ENCODE data around the gene CLCNKB.
"Not testable (repeated sequence)": the region's sequence is repeated elsewhere in the genome, so short reads cannot be mapped to it uniquely, and the experiment has no call there.

The CLCNKB gene

GRCh38 chr1:16058394-16059120, 15.0 kb downstream of the CLCNKB start:
- DNase-seq (ENCODE audit: low read depth, low spot score): not testable (repeated sequence)

- no peak for DNase-seq (ENCODE audit: low read depth, low spot score)
Observed at GRCh38 chr1:16061266-16061665, 17.7 kb downstream of the CLCNKB start.

DNA sequence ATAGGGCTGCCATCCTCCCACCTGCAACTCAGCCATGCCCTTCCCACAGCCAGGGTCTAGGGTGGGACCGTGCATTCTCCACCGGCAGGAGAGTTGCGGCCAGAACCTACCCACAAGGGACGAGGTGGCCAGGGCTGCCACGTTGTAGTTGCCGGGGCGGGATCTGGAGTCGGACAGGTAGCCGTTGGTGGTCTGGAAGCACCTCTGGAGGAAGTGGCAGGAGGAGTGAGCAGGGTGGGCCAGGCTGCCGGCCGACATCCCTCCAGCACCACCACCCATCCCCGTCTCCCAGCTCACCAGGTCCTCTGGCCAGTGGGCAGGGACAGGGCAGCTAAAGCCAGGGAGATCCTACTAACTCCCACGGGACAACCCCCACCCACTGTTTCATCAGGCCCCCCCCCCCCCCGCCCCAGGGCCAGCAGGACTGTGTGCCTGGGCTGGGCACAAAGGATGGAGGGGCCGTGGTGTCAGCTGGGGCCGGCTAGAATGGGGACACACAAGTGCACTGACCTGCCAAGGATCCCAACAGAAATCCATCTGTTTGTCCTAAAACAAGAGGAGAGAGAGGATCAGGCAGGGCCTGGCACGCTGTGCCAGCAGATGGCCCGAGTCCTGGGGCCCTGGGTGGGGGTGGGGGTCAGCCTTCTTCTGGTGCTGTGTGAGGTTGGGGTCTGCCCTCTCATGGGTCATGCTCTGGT, 18.6 kb downstream of the CLCNKB start:
- DNase-seq (ENCODE audit: low read depth, low spot score): not testable (repeated sequence)

DNA sequence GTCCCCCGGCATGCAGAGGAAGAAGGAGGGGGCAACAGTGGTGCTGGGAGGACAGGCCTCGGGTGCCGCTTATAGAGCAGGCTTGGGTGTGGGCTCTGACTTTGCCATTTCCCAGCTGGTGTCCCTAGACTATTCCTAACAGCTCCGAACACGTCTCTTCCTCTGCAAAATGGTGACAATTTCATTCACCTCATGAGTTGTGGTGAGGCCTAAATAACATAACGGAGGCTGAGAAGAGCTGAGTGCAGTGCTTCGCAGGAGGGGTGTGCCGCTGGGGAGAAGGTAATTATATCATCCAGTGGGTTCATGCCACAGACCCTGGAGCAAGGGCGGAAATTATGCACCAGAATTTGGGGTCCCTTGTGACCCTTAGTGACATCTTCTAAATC, 19.1 kb downstream of the CLCNKB start:
- not testable (repeated sequence) for DNase-seq (ENCODE audit: low read depth, low spot score)

GRCh38 chr1:16063226-16063829, 19.7 kb downstream of the CLCNKB start:
- no peak for DNase-seq (ENCODE audit: low read depth, low spot score)

GRCh38 chr1:16063921-16064320, 20.3 kb downstream of the CLCNKB start:
- no peak for DNase-seq (ENCODE audit: low read depth, low spot score)

- DNase-seq (ENCODE audit: low read depth, low spot score): no peak
Observed at GRCh38 chr1:16064536-16065268, 21.1 kb downstream of the CLCNKB start.

DNA sequence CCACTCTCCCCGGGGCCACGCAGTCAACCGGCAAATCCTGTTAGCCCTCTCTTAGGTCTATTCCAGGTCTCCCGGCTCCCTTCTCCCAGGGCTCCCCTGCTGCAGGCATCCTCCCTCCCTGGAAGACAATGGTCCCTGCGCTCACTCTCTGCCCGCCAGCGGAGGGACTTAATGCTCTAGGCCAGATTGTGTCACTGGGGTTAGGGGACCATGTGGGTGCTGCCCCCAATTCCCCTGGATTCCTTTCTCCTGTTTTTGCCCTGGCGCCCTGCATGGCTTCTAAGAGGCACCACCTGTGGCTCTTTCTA, 21.6 kb downstream of the CLCNKB start:
- no peak for DNase-seq (ENCODE audit: low read depth, low spot score)

GRCh38 chr1:16066245-16066644, 22.7 kb downstream of the CLCNKB start:
- DNase-seq (ENCODE audit: low read depth, low spot score): no peak

DNA sequence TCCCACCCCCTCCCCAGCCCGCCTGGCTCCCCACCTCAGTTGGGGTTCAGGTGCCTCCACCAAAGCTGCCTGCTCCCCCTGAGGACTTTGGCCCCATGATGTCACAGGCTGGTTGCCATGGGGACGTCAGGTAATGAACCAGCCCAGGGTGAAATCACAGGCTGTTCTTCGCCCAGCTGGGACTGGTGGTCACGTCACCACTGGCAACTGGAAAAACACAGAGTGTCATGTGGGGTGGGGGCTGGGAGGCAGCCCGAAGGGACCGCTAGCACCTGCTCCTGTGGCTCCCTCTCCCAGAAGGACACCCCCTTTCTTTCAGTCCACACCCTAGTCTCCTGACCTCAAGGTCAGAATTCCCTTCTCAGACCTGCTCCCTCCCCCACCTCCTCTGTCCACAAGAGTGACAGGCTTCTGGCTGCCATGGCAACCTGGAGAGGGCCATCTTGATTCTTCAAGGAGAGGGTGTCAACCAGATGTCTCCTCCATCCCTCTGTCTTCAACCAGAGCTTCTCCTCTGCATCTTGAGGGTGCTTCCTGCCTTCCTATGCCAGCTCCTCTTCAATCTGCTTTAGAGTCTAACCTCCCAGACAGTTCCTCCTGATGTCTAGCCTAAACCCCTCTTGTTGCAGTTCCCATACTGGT, 23.7 kb downstream of the CLCNKB start:
- no peak for DNase-seq (ENCODE audit: low read depth, low spot score)

DNA sequence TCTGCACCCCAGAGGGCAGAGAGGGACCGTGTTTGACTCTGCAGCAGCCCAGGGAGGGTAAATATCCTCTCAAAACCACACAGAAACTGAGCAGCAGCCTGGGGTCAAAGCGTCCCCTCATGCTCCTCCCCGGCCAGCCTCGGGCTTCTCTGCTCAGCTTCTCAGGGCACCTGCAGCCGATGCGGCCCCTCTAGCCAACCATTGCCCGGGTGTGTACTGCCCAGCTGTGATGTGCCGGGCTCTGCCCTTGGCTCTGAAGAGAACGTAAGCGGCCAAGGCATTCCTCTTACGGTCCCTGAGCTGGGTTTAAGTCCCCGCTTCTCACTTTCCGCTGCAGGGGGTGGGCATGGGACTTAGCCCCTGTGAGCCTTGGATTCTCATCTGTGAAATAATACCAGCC, 24.4 kb downstream of the CLCNKB start:
- DNase-seq (ENCODE audit: low read depth, low spot score): no peak

DNA sequence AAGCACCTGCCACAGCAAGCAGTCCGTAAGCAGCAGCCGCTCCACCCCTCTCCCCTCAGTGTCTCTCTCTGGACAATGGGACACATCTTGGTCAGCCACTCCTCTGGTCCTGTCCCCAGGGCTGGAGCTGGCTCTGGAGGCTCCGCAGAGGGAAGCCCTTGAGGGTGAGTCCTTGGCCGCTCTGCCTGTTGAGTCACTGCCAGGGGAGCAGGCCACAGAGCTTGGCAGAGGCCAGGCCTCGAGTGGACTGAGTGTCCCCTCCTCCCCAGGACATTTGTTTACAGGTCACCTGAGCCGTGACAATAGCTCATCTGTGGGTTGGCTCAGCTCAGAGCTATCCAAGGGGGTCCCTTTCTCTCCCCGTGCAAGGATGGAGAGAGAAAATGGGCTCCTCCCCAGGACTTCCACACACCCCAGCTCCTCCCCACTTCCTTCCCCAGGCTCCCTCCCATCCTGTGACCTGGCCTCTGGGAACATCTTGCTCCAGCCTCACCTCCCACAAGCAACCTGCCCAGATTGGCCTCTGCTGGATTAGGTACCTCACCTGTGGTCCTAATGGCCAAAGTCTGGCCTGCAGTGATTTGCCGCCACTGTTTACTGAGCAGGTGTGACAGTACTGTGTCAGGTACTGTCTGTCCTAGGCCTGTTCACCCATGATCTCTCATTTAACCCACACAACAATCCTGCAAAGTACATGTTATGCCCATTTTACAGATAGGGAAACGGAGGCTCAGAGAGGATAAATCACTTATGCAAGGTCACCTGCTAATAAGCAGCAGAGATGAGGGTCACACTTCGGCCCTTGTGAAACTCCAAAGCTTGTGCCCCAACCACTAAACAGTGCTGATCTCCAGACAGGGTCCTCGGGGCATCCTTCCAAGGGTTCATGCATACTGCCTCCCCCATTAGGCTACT, 25.0 kb downstream of the CLCNKB start:
- no peak for DNase-seq (ENCODE audit: low read depth, low spot score)

DNA sequence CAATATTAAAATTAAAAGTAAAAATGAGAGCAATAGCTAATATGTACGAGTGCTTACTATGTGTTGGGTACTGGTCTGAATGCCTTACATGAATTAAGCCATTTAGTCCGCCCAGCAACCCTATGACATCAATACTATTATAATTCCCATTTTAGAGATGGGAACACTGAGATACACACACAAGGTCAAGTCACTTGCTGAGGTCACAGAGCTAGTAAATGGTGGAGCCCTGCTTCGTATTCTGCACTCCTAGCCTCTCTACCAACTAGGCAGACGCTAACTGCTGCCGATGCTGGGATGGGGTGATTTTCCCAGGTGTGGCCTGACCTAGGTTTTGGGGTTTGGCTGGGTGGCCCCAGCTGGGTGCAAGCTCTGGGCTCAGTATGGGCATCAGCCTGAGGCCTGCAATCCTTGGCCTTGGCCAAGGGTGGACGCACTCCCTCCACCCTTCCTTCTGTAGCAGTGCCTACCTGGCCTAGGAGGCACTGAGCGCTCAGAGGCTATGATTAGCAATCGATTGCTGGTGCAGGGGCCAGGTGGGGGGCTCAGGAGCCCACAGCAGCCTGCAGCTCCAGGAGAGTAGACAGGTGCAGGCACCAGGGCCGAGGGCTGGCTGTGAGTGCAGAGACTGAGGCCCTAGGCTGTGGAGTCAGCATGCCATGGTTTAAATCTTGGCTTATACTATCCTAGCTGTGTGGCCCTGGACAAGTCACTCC, 27.2 kb downstream of the CLCNKB start:
- DNase-seq (ENCODE audit: low read depth, low spot score): no peak

DNA sequence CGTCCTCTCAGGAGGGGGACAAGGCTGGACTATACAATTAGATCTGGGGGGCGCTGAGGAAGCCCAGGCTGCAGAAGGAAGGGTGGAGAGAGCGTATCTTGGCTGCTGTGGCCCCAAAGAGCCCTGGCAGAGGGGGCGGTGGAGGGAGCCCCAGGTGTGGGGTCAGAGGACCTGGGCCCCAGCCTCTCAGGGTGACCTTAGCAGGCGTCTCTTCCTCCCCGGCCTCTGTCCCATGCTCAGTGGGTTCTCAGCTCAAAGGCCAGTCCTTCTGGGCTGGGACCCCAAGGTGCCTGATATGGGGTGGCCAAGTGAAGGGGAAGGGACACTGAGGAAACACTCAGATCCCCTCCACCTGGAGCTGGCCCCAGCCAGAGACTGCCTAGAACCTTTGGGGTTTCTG, 28.0 kb downstream of the CLCNKB start:
- no peak for DNase-seq (ENCODE audit: low read depth, low spot score)

GRCh38 chr1:16072095-16072494, 28.5 kb downstream of the CLCNKB start:
- DNase-seq (ENCODE audit: low read depth, low spot score): no peak

DNA sequence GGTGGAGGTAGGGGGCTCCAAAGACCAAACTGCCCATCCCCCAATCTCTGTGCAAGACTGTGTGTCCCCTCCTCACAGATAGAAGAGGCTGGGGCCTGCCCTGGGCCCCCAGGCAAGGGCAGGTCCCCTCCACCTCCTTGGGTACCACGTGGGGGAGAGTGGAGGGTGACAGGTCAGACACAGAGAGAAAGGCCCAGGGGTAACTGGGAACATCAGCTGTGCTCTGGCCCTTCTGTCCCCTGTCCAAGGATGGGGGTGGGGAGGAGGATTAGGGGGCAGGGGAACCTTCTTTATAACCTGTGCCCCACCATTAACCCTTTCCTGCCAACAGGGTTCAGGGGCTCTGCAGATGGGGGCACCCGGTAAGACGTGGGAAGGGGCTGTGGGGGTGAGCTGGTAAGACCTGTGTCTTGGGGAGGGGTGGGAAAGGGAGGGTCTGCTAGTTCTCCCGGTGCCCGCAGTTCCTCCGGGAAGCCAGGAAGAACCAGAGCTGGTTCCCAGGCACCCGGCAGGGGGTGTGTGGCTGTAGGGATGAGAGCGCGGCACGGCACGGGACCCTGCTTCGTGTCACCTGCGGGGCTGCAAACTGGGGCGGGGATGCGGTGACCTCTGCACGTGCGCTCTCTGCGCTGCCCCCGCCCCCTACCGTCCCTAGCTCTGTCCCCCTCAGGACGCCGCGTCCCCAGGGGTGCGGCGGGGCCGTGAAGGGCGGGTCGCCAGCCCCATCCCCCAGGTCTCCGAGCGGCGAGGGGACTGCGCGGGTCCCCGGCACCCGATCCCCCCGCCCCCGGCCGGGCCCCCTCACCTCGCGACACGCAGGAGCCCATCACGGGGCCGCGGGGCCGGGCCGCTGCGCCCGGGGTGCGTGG, 29.3 kb downstream of the CLCNKB start:
- DNase-seq (ENCODE audit: low read depth, low spot score): no peak

DNA sequence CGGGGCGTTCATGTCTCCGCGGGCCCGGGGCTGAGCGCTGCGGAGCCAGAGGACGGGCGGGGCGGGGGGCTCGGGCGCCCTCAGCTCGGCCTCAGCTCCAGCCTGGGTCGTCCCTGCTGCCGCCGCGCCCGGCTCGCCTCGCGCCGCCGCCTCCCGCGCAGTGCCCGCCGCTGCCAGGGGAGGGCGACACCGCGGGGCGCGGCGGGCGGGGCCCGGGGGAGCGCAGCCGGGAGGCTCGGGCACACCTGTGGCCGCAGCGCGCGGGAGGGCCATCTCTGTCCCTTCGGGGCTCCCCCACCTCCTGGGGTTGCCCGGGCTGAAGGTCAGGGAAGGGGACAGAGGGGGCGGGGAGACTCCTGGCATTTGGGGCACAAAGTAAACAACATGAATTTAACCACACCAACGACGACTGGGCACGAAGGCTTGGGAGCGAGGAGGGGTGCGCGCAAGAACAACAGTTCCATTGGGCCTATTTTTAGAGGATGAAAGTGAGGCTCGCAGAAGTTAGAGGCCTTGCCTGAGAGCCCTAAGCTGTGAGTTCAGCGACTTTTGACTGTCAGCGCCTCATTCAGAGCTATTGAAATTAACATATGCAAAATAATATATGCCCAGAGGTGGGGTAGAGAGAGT, 30.0 kb downstream of the CLCNKB start, which contains the start of gene FAM131C:
Gene FAM131C, minus strand, starts transcription at position 162 of the 630 bp plus-strand sequence. CDS start 209 bp downstream, outside the sequence.
- DNase-seq (ENCODE audit: low read depth, low spot score): no peak

DNA sequence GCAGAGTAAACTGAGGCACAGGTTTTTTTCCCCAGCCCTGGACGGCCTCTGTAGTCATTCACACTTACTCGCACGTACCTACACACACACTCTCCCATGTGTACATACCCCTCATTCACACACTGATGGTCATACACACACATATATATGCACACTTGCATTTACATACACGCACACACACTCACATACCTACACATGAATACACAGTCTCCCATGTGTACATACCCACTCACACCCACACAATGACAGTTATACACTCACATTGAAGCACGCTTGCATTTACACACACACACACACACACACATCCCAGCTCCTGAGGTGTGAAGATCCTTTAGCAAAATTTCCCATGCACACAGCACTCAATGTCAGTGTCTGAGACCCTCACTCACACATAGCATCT, 30.6 kb downstream of the CLCNKB start:
- no peak for DNase-seq (ENCODE audit: low read depth, low spot score)

Data from iPS DF 19.7 (cell line).